A549 (cell line): ENCODE measurements around the gene TFEB. TPM values are rescaled to one million over a fixed set of nuclear protein-coding genes. Genes with fewer than 3 reads are reported as not detected.

ENCODE experiments used
- ATAC-seq, 2 experiments: fragments of 200-7000 bp in 1 of 2; fragments of >200 bp in 1 of 2; cut with Nextera tagmentation in 1 of 2; cut with Tn5 transposase in 1 of 2; 3 replicates each; pipeline versions ENCODE4 v1.8.0 to v1.9.1; 2018 to 2020; ENCODE audit warnings: mild to moderate bottlenecking in 1 of 2, moderate library complexity in 1 of 2
- CTCF ChIA-PET: fragments of 300-600 bp; sonication (Branson Sonifier 250); formaldehyde crosslinking; extraction: SDS; loops from one replicate; lab custom pipeline; 2021; ENCODE audit warnings: antibody characterized with exemption, inconsistent platforms; lab: Yijun Ruan, JAX
- POLR2A ChIA-PET: fragments of 350-600 bp; formaldehyde crosslinking; extraction: SDS; loops from one replicate; lab custom pipeline; 2021; ENCODE audit warnings: antibody characterized with exemption, inconsistent platforms; lab: Yijun Ruan, JAX
- DNase-seq, 2 experiments: peaks; one replicate each; pipeline versions ENCODE4 v3.0.0 to v3.0.0-alpha.2; 2011 to 2016; ENCODE audit warnings: low read depth in 1 of 2, low spot score in 1 of 2
- FAIRE-seq: peaks from 2 replicates; lab custom pipeline; 2011; peaks lifted over from hg19 to GRCh38; lab: Jason Lieb, UNC
- H3K27ac ChIP-seq, 2 experiments: fragments of >200 bp; sonication (Bioruptor Twin); formaldehyde crosslinking; 3 replicates each; pipeline ENCODE4 v1.5.1; 2016 to 2017
- H3K4me1 ChIP-seq: fragments of >200 bp; sonication (Bioruptor Twin); formaldehyde crosslinking; 3 replicates; pipeline ENCODE4 v1.6.1; 2016
- H3K4me2 ChIP-seq: fragments of >200 bp; sonication (Bioruptor Twin); formaldehyde crosslinking; 3 replicates; pipeline ENCODE4 v1.6.1; 2016
- H3K4me3 ChIP-seq: fragments of >200 bp; sonication (Bioruptor Twin); formaldehyde crosslinking; 3 replicates; pipeline ENCODE4 v1.5.1; 2016
- H3K9me3 ChIP-seq: fragments of >200 bp; sonication (Bioruptor Twin); formaldehyde crosslinking; 3 replicates; pipeline ENCODE4 v1.6.1; 2016
- BCL3 ChIP-seq: fragments of >200 bp; sonication (Bioruptor Twin); formaldehyde crosslinking; IDR thresholded peaks from 3 replicates; pipeline ENCODE4 v1.6.1; 2016
- BHLHE40 ChIP-seq: IDR thresholded peaks from 2 replicates; pipeline ENCODE4 v1.6.1; 2012; ENCODE audit warnings: low read depth, low read length, inconsistent platforms
- CBX2 ChIP-seq: fragments of 200-600 bp; sonication (generic); IDR thresholded peaks from 2 replicates; pipeline ENCODE4 v1.6.1; 2016; ENCODE audit warnings: low read depth, mild to moderate bottlenecking, borderline replicate concordance
- CEBPB ChIP-seq, 2 experiments: fragments of >200 bp in 1 of 2; sonication (Bioruptor Twin) in 1 of 2; formaldehyde crosslinking in 1 of 2; IDR thresholded peaks; 2 replicates each; pipeline ENCODE4 v1.6.1; 2012 to 2016
- CTCF ChIP-seq: fragments of >200 bp; sonication (Bioruptor Twin); formaldehyde crosslinking; IDR thresholded peaks from 3 replicates; pipeline ENCODE4 v1.5.1; 2016
- EHF ChIP-seq: fragments of 250-450 bp; sonication (Bioruptor Pico); IDR thresholded peaks from 2 replicates; pipeline ENCODE4 v1.5.0; 2020; ENCODE audit warnings: mild to moderate bottlenecking
- ELK1 ChIP-seq: fragments of 150-350 bp; IDR thresholded peaks from 2 replicates; pipeline ENCODE4 v1.6.1; 2014; ENCODE audit warnings: low read depth, mild to moderate bottlenecking, low read length
- EP300 ChIP-seq, 2 experiments: fragments of >200 bp; sonication (Bioruptor Twin); formaldehyde crosslinking; IDR thresholded peaks; 2 replicates in 1 of 2; 3 replicates in 1 of 2; pipeline ENCODE4 v1.6.1; 2016 to 2017
- FOXS1 ChIP-seq: fragments of 250-450 bp; sonication (Bioruptor Pico); IDR thresholded peaks from 2 replicates; pipeline ENCODE4 v1.5.0; 2020; ENCODE audit warnings: mild to moderate bottlenecking, moderate library complexity
- GATA3 ChIP-seq: IDR thresholded peaks from 2 replicates; pipeline ENCODE4 v1.6.1; 2012; ENCODE audit warnings: borderline replicate concordance
- HMGXB4 ChIP-seq: fragments of 250-450 bp; sonication (Bioruptor Pico); IDR thresholded peaks from 2 replicates; pipeline ENCODE4 v1.5.0; 2021; ENCODE audit warnings: mild to moderate bottlenecking, moderate library complexity, borderline replicate concordance
- HOXA7 ChIP-seq: fragments of 250-450 bp; sonication (Bioruptor Pico); IDR thresholded peaks from 2 replicates; pipeline ENCODE4 v1.5.0; 2020; ENCODE audit warnings: mild to moderate bottlenecking, moderate library complexity
- JUN ChIP-seq, 2 experiments: fragments of >200 bp; sonication (Bioruptor Twin); formaldehyde crosslinking; IDR thresholded peaks; 2 replicates in 1 of 2; 3 replicates in 1 of 2; pipeline ENCODE4 v1.6.1; 2016 to 2017
- KDM5A ChIP-seq: fragments of 200-600 bp; sonication (generic); IDR thresholded peaks from 2 replicates; pipeline ENCODE4 v1.6.1; 2016; ENCODE audit warnings: antibody characterized with exemption, mild to moderate bottlenecking
- MAFK ChIP-seq: fragments of 450-650 bp; IDR thresholded peaks from 2 replicates; pipeline ENCODE4 v1.6.1; 2014; ENCODE audit not compliant: partially characterized antibody
- MAX ChIP-seq: IDR thresholded peaks from 2 replicates; pipeline ENCODE4 v1.6.1; 2012
- MAZ ChIP-seq: fragments of 150-350 bp; IDR thresholded peaks from 2 replicates; pipeline ENCODE4 v1.6.1; 2014; ENCODE audit warnings: antibody characterized with exemption, low read depth, low read length, borderline replicate concordance
- RCOR1 ChIP-seq: fragments of 150-350 bp; IDR thresholded peaks from 2 replicates; pipeline ENCODE4 v1.6.1; 2014; ENCODE audit warnings: antibody characterized with exemption, low read length, low read depth
- RNF2 ChIP-seq: fragments of 200-600 bp; sonication (generic); IDR thresholded peaks from 2 replicates; pipeline ENCODE4 v1.6.1; 2016; ENCODE audit warnings: low read depth, mild to moderate bottlenecking, antibody characterized with exemption, moderate library complexity, borderline replicate concordance
- SMC3 ChIP-seq: fragments of >200 bp; sonication (Bioruptor Twin); formaldehyde crosslinking; IDR thresholded peaks from 3 replicates; pipeline ENCODE4 v1.6.1; 2018; ENCODE audit warnings: inconsistent platforms
- SREBF2 ChIP-seq: fragments of 450-650 bp; IDR thresholded peaks from 2 replicates; pipeline ENCODE4 v1.6.1; 2014; ENCODE audit warnings: mild to moderate bottlenecking, moderate library complexity
- TP53 ChIP-seq: fragments of 250-450 bp; sonication (Bioruptor Pico); IDR thresholded peaks from 2 replicates; pipeline ENCODE4 v1.5.0; 2021; ENCODE audit warnings: mild to moderate bottlenecking, moderate library complexity
- ZFP36 ChIP-seq: fragments of 450-650 bp; IDR thresholded peaks from 2 replicates; pipeline ENCODE4 v1.6.1; 2014; ENCODE audit warnings: borderline replicate concordance; ENCODE audit not compliant: partially characterized antibody
- ZSCAN20 ChIP-seq: fragments of 250-450 bp; sonication (Bioruptor Pico); IDR thresholded peaks from 2 replicates; pipeline ENCODE4 v1.8.0; 2022; ENCODE audit warnings: mild to moderate bottlenecking, moderate library complexity
- WGBS: methylation state at CpG from one replicate; pipeline ENCODE4 v1.1.6; 2017; ENCODE audit errors: missing lambda C conversion rate; 5-methylcytosine and 5-hydroxymethylcytosine counted together
- polyA plus RNA-seq, 4 experiments: library from polyadenylated mRNA; depleted of rRNA in 3 of 4; stranded (reverse); fragments of >200 nt; fragmentation: RNase III in 1 of 4; extraction: RNeasy Plus Mini Kit Qiagen cat#74134 plus additional on column Dnase treatment in 1 of 4; gene quantifications; 2 replicates in 3 of 4; 3 replicates in 1 of 4; pipeline ENCODE4 v1.2.3, GENCODE V29; 2011 to 2017

The TFEB gene
- polyA plus RNA-seq, 2 of the 4 experiments (the other 2 are of a cell fraction): 3.1 to 6.1 TPM

- H3K27ac ChIP-seq: peak overlapping the region in 1 of 2 experiments; percentile 55; a peak in 3 of 6 replicates
- ATAC-seq (no peak), DNase-seq (no peak), FAIRE-seq (no peak)
- ChIA-PET CTCF (interaction anchor here (0.9 to 5.2 kb wide), 5 partner anchors 9 to 354 kb away, joined by 3 to 31 read pairs (median 5); no protein-coding TSS in a partner anchor), POLR2A (no interaction called here)
- H3K4me2 ChIP-seq: no peak overlapping the region
- H3K4me1 ChIP-seq: peaks cover 42% of the 10 kb centered on the region
- H3K4me3 ChIP-seq: no peak overlapping the region
- 84% methylated on average over 3 of the region's 3 CpGs for WGBS
- H3K9me3 ChIP-seq: no peaks in the 10 kb centered on the region
- no peak for TF ChIP-seq KDM5A
- TF ChIP-seq MAFK: no peak
- TF ChIP-seq MAZ: no peak
- TF ChIP-seq MAX: no peak
- no peak for TF ChIP-seq FOXS1 (CRISPR knock-in tag)
- no peak for TF ChIP-seq GATA3
- no peak for TF ChIP-seq SREBF2
- no peak for TF ChIP-seq CEBPB (IDR thresholded peaks at IDR 0.05)
- TF ChIP-seq RNF2: no peak
- no peak for TF ChIP-seq BCL3
- no peak for TF ChIP-seq JUN (IDR thresholded peaks at IDR 0.05)
- no peak for TF ChIP-seq ZSCAN20
- TF ChIP-seq SMC3: no peak
Observed at GRCh38 chr6:41721414-41721813, 14.0 kb downstream of the TFEB start.

- no peak overlapping the region for H3K4me2 ChIP-seq
- WGBS: no CpG with 5 or more reads among the region's 2 CpGs
- TF ChIP-seq RCOR1 (no peak), TP53 (CRISPR knock-in tag) (no peak), CBX2 (no peak), HMGXB4 (CRISPR knock-in tag) (no peak), CTCF (no peak), BHLHE40 (no peak), BCL3 (no peak), SREBF2 (no peak), MAX (no peak), EHF (no peak), EP300 (IDR thresholded peaks at IDR 0.05) (no peak), ZFP36 (no peak), HOXA7 (CRISPR knock-in tag) (no peak), ELK1 (no peak), CEBPB (IDR thresholded peaks at IDR 0.05) (no peak), FOXS1 (CRISPR knock-in tag) (no peak)
- FAIRE-seq (no peak), DNase-seq (no peak), ATAC-seq (no peak)
- no peak overlapping the region for H3K4me3 ChIP-seq
- H3K4me1 ChIP-seq: peaks cover 49% of the 10 kb centered on the region
- ChIA-PET CTCF (interaction anchor here (0.6 to 1.9 kb wide), 4 partner anchors 13 to 412 kb away, joined by 3 to 15 read pairs (median 3); no protein-coding TSS in a partner anchor), POLR2A (no interaction called here)
- no peaks in the 10 kb centered on the region for H3K9me3 ChIP-seq
- peak overlapping the region in 1 of 2 experiments; percentile 55; a peak in 2 of 6 replicates for H3K27ac ChIP-seq
Observed at GRCh38 chr6:41720783-41721182, 14.6 kb downstream of the TFEB start.
